Skin epidermis (tissue), 12 donors: ENCODE data around the gene MAGI1.

ENCODE experiments used
- H3K27ac ChIP-seq, 21 experiments: fragments of 200-600 bp; sonication (generic) in 11 of 21; one replicate each; pipeline ENCODE4 v1.5.0; 2020; ENCODE audit warnings: mild to moderate bottlenecking in 3 of 21, inconsistent platforms in 2 of 21, moderate library complexity in 2 of 21
- H3K4me3 ChIP-seq, 7 experiments: fragments of 200-600 bp; sonication (generic) in 2 of 7; one replicate each; pipeline ENCODE4 v1.5.0; 2020; ENCODE audit warnings: inconsistent platforms in 2 of 7, mild to moderate bottlenecking in 2 of 7, moderate library complexity in 1 of 7

Gene MAGI1

DNA sequence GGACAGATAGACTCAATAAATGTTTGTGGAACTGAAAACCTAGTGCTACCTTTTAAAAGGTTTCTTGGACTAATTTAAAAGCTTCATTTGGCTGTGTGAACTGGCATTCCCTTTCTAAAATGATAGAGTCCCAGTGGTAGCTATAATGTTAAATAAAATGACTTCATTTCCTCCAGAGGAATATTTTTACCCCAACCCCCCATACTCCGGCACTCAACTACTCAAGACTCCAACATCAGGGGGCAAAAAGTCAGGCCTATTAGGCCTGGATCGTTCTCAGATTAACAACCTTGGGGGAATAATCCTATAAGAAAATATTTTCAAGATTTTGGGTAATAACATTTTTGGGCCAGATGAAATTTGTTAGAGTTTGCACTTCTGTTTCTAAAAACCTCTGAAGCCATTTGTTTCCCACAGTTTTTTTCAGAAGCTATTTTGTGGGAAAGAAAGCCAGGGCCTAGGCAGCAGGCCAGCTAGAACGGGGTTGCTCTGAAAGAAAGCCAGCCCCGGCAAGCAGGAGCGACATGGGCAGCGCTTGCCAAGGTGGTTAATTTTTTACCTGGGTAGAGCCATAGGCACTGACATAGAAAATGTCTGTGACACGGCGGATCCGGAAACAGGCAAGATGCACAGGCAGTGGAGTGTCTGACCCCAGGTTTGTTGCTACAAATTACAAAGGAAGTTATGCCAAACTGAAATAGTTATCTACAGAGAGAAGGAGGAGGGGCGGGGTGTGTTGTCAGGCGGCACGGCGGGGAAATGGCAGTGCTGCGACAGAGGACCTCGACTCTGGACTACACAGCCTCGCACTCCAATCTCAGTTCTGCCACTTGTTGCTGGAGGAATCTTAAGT is 84.6 kb downstream of the MAGI1 start:
- H3K27ac ChIP-seq: peak overlapping the region in 20 of 21 experiments; percentile 0 to 83 (median 61)

DNA sequence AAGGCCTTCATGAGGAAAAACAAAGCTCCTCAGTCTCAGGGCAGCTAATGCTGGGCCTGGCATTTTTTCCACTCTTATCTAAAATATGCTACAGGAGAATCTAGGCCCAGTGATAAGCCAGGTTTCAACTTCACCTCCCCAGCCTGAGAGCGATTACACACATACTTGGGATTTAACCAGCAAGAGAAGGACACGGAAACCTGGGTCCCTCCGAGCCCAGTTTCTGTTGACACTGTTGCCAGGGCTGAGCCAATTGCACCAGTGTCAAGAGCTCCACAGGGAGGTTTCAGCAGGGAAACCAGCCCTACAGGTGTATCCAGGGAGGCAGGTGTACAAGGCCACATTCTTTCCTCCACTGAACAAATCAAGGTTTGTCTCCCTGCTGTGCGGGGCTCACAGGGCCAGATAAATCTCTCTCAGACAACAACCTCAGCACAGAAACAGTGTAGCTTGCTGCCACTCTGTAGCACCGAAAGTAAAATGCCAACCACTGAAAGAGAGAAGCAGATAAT is 85.4 kb downstream of the MAGI1 start:
- H3K27ac ChIP-seq: peak overlapping the region in 19 of 21 experiments; percentile 47 to 83 (median 63)
- H3K4me3 ChIP-seq: no peak overlapping the region

More for the DNA sequence above, 84.6 kb downstream of the MAGI1 start:
- H3K4me3 ChIP-seq: no peak overlapping the region

DNA sequence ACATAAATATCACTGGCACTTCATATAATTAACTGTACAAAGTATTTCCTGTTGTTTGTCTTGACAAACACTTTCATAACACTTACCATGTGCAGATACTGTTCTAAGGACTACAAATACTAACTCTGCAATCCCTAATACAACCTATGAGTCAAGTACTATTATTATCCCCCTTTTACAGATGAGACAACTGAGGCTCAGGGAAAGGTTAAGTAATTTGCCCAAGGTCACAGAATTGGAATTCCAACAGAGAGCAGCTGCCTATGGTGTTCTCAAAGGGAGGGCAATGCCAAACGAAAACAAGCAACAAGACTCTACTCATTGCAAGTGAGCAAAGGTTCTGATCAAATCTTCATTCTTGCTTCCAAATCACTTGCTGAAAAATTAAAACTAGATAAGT is 85.9 kb downstream of the MAGI1 start:
- H3K27ac ChIP-seq: peak overlapping the region in 19 of 21 experiments; percentile 33 to 83 (median 63)
- no peak overlapping the region for H3K4me3 ChIP-seq

DNA sequence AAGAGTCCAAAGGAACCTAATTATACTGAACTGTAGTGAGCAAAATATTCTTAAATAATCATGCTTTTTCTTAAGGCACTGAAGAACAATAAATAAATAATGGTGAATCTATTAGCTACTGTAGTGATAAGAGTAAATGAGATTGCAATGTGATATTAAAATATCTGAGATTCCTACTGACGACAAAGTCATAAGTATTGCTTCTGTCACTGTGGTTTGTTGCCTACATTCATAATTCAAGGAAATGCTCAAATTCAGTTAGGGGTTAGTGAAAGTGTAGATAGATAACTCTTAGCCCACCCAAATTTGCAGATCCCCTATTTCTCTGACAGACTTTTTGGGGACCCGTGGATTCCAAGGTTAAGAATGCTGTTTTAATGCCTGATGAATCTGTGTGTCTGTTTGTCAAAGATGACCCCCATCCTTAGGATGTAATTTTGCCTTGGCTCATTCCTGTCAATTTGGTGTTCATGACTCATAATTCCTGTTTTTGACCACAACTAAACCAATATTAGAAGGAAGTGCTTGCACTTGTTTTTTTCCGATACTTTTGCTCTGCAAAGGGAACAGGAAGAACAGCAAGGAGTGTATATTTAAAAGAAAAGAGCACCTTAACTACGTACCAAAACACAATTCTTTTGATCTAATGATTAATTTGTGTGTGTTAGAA is 86.7 kb downstream of the MAGI1 start:
- Histone ChIP-seq H3K4me3 (no peak overlapping the region), H3K27ac (peak overlapping the region in 11 of 21 experiments; percentile 47 to 83 (median 68))

DNA sequence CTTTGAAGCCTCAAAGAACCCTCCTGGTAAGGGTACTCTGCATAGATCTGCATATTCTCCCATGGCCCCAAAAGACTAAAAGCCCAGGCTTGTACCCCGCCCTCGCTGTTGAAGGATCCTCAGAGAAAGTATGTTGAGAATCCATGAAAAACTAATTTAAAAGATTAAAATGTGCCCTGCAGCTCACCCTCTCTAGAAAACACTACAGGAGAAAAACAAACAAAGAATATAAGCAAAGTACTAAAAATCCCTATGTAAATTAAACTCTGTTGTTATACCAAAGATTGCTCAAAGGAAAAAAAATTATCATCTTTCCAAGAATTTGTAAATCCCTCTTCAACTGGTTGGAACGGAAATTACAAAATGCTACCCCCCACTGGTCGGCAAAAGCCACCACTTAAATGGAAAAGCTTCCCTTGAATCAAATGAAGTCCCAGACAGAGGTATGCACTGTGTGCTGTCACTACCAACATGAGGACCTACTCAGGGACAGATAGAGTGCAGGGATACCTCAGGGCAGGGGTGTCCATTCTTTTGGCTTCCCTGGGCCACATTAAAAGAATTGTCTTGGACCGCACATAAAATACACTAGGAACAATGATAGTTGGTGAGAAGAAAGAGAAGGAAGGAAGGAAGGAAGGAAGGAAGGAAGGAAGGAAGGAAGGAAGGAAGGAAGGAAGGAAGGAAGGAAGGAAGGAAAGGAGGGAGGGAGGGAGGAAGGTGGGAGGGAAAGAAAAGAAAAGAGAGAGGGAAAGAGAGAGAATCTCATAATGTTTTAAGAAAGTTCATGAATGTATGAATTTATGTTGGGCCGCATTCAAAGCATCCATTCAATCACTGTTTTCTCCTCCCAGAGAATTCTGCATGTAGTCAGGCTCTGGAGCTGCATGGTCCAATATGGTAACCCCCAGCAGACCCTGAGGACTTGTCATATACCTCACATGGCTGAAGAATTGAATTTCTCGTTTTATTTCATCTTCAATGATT is 88.1 kb downstream of the MAGI1 start:
- no peak overlapping the region for H3K4me3 ChIP-seq
- H3K27ac ChIP-seq: peak overlapping the region in 1 of 21 experiments; percentile 31

DNA sequence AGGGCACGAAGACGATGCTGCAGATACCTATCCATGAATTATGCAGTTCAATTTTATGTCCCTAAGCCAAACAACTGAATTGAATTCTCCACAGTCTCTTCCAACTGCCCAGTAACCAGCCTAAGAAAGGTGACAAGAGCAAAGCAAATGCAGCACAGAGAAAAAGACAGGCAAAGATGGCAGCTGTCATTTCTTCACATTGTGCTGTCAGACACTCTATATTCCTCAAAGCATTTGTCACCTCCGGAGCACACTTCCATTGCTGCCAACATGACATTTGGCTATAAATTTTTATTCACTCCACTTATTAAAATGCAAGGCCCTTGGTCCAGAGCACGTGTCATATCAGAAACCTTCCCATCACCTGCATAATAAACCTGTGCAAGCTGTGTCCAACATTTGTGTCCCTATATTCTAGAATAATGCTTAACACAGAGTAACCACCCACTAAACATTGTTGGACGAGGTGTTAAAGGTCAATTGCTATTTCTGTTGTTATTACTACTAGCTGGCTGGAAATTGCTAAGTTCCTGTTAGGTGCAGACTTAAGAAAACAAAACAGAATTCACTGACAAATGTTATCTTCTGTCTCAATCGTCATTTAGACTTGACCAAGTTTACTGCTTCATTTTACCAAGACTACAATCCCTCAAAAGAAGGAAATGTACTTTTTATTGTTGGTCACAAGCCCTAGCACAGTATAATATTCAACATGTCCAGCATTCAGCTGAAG is 89.7 kb downstream of the MAGI1 start:
- Histone ChIP-seq H3K27ac (peak overlapping the region in 5 of 21 experiments; percentile 11 to 63 (median 32)), H3K4me3 (no peak overlapping the region)

DNA sequence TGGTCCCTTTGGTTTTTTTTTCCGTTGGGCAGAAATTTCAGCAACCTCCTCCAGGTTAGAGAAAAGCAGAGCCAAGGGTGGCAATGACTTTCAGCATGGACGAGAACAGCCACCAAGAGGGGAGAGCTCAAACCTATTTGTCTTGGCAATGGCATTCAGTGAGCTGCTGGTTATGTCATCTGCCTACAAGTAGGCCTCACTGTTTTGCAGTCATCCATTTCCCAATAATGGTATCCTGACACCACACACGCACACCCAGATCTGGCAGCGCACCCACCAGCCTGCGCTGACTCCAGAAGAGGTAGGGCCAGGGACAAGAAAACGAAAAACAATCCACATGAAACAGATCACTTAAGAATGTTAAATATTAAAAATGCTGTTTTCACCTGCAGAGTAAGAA is 92.3 kb downstream of the MAGI1 start:
- peak overlapping the region in 15 of 21 experiments; percentile 1 to 76 (median 40) for H3K27ac ChIP-seq

DNA sequence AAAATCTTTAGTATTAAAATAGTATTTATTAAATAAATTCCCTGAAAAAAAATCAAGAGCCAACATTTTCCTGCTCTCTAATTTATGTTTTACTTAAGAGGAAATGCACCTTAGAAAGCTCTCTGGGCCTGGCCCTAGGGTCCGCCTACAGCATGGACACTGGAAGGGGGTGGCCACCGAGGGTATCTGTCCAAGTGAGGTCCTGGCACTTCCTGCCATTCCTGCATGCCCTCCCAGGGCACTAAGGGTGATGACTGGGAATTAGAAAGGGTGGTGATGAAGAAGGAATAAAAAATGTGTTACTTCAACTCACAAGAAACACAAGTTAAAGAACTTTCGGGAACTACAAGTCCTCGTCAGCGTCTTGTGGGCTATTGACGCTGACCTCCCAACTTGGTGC is 92.8 kb downstream of the MAGI1 start:
- peak overlapping the region in 15 of 21 experiments; percentile 1 to 76 (median 45) for H3K27ac ChIP-seq
- H3K4me3 ChIP-seq: no peak overlapping the region

More for the DNA sequence above, 92.3 kb downstream of the MAGI1 start:
- no peak overlapping the region for H3K4me3 ChIP-seq

DNA sequence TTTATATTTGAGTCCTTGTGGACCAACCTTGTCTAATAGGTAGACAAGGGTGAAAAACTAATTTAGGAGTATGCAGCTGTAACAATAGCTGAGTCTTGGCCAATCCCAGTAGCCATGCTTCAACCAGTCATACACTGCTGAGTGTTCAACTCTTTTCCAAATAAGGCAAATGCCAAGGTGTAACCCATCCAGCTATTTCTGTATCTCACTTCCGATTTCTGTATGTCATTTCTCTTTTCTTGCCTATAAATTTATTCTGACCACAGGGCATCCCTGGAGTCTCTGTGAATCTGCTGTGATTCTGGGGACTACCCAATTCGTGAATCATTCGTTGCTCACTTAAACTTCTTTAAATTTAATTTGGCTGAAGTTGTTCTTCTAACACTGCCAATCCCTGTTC is 93.2 kb downstream of the MAGI1 start:
- H3K27ac ChIP-seq: peak overlapping the region in 12 of 21 experiments; percentile 15 to 76 (median 49)
- H3K4me3 ChIP-seq: no peak overlapping the region

DNA sequence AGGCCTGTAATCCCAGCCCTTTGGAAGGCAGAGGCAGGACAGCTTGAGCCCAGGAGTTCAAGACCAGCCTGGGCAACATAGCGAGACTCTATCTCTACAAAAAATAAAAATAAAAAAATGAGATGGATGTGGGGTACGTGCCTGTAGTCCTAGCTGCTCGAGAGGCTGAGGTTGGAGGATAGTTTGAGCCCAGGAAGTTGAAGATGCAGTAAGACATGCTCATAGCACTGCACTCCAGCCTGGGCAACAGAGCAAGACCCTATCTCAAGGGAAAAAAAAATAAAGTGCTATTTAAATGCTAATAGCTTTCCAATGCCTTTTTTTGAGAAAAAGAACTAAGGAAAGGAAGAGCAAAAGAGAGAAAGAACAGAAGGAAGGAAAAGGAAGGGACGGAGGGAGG is 94.5 kb downstream of the MAGI1 start:
- Histone ChIP-seq H3K4me3 (no peak overlapping the region), H3K27ac (no peak overlapping the region)

DNA sequence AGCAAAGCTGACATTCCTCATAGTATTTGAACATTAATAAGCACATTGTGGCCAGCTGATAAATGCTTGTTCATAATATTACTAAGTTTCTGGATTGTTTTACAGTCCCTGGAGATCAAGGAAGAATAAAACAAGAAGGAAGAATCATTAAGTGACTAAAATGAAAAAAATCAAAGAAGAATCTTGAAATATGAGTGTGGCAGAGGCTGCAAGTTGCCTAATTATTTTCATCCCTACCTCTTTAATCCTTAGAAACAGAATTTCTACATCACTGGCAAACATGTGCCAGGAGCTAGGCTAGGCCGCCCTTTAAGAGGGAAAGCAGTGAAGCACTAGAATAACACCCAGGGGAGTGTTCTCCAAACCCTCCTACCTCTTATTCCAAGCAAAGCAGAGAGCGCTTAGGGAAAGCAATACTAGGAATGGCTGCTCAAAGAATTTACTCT is 98.9 kb downstream of the MAGI1 start:
- H3K27ac ChIP-seq: peak overlapping the region in 4 of 21 experiments; percentile 16 to 47 (median 32)
- H3K4me3 ChIP-seq: no peak overlapping the region

DNA sequence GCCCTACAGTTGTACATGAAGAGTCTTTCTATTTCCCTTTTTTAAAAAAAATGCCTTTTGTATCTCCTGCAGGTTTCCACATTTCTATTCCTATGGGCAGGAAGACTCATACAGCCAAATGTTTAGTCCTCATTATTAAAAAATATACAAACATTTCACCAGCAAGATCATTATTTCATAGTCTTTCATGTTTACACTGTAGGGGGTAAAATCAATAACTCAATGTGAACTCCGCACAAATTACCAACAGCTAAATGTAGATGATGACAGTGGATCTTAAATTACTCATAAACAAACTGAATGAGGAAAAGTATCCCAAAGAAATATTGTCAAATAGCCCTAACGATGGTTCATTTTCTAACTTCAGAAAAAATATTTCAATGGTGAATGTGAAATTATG is 99.5 kb downstream of the MAGI1 start:
- Histone ChIP-seq H3K27ac (peak overlapping the region in 3 of 21 experiments; percentile 20 to 47 (median 44)), H3K4me3 (no peak overlapping the region)

DNA sequence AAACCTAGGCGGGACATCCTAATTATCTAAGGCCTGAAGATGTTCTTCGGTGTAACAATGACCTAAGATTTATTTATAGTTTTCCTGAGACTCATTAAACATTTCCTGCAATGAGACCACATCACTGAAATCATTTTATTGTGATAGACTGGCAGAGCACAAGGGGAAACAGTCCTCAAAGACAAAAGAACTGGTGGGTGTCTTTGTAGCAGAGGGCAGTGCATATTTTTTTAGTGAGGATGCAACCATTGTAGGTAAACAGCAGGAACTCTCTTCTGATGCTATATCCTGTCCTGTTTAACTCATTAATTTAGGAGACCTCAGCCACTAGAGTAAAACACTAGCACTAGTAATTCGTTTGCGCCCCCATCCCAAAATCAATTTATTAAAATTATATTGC is 100.0 kb downstream of the MAGI1 start:
- peak overlapping the region in 1 of 21 experiments; percentile 47 for H3K27ac ChIP-seq
- H3K4me3 ChIP-seq: no peak overlapping the region

DNA sequence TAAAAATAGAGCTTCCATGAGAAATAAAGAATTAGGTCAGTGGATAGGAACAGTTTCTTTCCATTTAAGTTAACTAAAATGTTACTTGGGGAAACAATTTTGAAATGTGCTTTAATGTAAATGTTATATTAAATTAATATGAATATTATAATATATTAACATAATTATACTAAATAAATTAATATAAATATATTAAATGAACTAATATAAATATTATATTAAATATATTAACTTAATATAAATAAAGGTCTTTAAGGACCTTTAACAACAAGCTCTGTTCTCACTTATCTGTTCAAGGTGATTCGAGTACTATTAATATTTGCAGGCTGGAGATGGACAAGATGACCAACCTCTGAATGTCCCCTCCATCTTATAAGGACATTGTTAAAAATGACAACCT is 100.6 kb downstream of the MAGI1 start:
- peak overlapping the region in 1 of 21 experiments; percentile 47 for H3K27ac ChIP-seq
- no peak overlapping the region for H3K4me3 ChIP-seq

DNA sequence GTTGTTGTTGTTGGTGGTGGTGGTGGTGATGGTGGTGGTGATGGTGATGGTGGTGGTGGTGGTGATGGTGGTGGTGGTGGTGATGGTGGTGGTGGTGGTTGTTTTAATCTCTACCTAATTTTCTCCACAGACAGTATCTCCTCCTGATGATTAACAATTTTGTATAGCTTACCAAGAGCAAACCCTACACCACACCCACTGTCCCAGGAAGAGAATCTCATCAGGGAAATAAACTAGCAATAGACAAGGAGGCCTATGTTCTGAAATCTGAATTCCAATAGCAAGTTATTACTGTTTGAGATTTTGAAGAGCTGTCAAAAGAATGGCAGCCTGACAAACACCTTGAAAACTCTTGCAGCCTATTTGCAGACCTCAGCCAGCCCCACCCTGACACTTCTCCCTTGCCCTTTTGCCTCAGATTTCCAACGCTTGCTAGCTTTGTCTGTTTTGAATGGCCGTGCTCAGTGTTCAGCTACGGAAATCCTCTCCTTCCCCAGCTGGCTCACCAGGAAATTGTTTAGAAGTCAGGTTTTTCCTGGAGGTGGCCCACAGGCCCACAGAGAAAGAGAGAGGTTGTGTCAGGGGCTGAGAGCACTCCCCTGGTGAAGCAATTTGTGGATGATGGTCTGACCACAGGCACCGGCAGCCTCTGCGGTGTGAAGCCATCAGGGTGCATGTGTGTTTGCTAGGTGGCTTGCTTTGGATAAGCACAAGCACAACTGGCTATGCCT is 101.6 kb downstream of the MAGI1 start:
- H3K27ac ChIP-seq: no peak overlapping the region
- no peak overlapping the region for H3K4me3 ChIP-seq

DNA sequence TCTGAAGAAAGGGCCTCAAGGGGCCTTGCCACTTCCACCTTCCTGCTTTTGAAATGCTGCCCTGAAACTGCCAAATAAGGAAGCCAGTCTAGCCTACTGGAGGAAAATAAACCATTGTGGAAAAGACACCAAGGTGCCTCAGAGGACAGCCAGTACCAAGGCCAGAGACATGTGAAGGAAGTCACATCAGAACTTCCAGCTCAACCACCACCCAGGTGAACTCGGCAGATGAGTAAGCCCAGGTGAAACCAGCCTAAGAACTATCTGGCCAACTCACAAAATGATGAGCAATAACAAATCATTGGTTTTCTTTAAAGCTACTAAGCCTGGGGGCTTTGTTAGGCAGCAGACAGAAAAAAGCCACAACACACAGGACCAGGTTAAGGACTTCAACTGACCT is 103.0 kb downstream of the MAGI1 start:
- Histone ChIP-seq H3K27ac (no peak overlapping the region), H3K4me3 (no peak overlapping the region)

DNA sequence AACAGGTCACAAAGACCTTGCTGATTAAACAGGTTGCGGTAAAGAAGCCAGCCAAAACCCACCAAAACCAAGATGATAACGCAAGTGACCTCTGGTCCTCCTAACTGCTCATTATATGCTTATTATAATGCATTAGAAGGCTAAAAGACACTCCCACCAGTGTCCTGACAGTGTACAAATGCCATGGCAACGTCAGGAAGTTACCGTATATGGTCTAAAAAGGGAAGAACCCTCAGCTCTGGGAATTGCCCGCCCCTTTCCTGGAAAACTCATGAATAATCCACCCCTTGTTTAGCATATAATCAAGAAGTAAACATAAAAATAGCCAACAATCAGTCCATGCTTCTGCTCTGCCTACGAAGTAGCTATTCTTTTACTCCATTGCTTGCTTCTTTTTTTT is 108.1 kb downstream of the MAGI1 start:
- no peak overlapping the region for H3K27ac ChIP-seq
- no peak overlapping the region for H3K4me3 ChIP-seq

DNA sequence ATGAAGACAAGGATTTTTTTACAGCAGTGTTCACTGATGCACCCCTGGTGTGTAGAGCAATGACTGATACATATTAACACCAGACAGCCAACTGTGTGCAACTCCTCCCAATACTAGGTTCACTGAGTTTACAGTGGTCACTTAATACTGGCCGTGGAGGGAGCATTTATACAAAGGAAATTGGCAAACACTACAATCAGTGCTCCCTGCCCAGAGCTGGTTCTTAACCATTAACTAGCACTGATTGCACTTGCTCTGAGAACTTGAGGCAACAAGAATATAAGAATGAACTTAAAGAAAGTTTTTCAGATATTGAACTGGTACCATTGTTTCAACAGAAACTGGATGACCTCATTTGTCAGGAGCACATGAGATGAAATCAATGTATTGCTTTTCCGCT is 110.6 kb downstream of the MAGI1 start:
- Histone ChIP-seq H3K27ac (no peak overlapping the region), H3K4me3 (no peak overlapping the region)
